Fibroblast of lung (primary cell): ENCODE measurements around the gene ATXN2. TPM values are rescaled to one million over a fixed set of nuclear protein-coding genes. Genes with fewer than 3 reads are reported as not detected.
"Not testable (repeated sequence)": the region's sequence is repeated elsewhere in the genome, so short reads cannot be mapped to it uniquely, and the experiment has no call there.

Experiments
- DNase-seq, 2 donors: peaks; one replicate each; pipeline versions ENCODE4 v3.0.0 to v3.0.0-alpha.2; 2010; ENCODE audit warnings: low read depth in 2 of 2
- H2AFZ ChIP-seq: 2 replicates; pipeline ENCODE4 v1.5.1; 2012; ENCODE audit warnings: low read length, control low read depth, inconsistent platforms
- H3K27ac ChIP-seq: 2 replicates; pipeline ENCODE4 v1.5.1; 2011; ENCODE audit warnings: low read length, control low read depth; ENCODE audit not compliant: insufficient read depth
- H3K27me3 ChIP-seq: 2 replicates; pipeline ENCODE4 v1.5.1; 2011; ENCODE audit warnings: mild to moderate bottlenecking, low read length; ENCODE audit not compliant: control insufficient read depth, insufficient read depth
- H3K36me3 ChIP-seq: 2 replicates; pipeline ENCODE4 v1.5.1; 2011; ENCODE audit warnings: low read length; ENCODE audit not compliant: control insufficient read depth, insufficient read depth
- H3K4me1 ChIP-seq: 2 replicates; pipeline ENCODE4 v1.5.1; 2011; ENCODE audit warnings: low read length; ENCODE audit not compliant: control insufficient read depth, insufficient read depth; ENCODE audit errors: extremely low read depth
- H3K4me2 ChIP-seq: 2 replicates; pipeline ENCODE4 v1.5.1; 2011; ENCODE audit warnings: low read length, control low read depth; ENCODE audit not compliant: insufficient read depth; ENCODE audit errors: extremely low read depth
- H3K4me3 ChIP-seq, 4 experiments: fragments of 200-600 bp in 1 of 4; sonication (generic) in 1 of 4; replicated peaks in 1 of 4; 2 replicates each; pipeline ENCODE4 v1.5.1; 2011 to 2016; ENCODE audit warnings: low read length in 4 of 4, low read depth in 3 of 4, mild to moderate bottlenecking in 3 of 4, control low read depth in 2 of 4, inconsistent platforms in 1 of 4, mixed read lengths in 1 of 4; ENCODE audit not compliant: insufficient read depth in 1 of 4; ENCODE audit errors: control extremely low read depth in 1 of 4
- H3K79me2 ChIP-seq: 2 replicates; pipeline ENCODE4 v1.5.1; 2012; ENCODE audit warnings: mild to moderate bottlenecking, low read length, inconsistent platforms; ENCODE audit not compliant: control insufficient read depth, insufficient read depth
- H3K9ac ChIP-seq: 2 replicates; pipeline ENCODE4 v1.5.1; 2011; ENCODE audit warnings: mild to moderate bottlenecking, low read length, control low read depth; ENCODE audit not compliant: insufficient read depth
- H3K9me3 ChIP-seq: 2 replicates; pipeline ENCODE4 v1.5.1; 2012; ENCODE audit warnings: low read depth, low read length; ENCODE audit not compliant: control insufficient read depth, insufficient read depth
- H4K20me1 ChIP-seq: 2 replicates; pipeline ENCODE4 v1.5.1; 2011; ENCODE audit warnings: low read length; ENCODE audit not compliant: control insufficient read depth, insufficient read depth; ENCODE audit errors: extremely low read depth
- EZH2 ChIP-seq: IDR thresholded peaks from 2 replicates; pipeline ENCODE4 v1.5.1; 2012; ENCODE audit warnings: low read length, control low read depth, mild to moderate bottlenecking; ENCODE audit errors: missing control alignments
- polyA plus RNA-seq, 2 donors: library from polyadenylated mRNA; depleted of rRNA in 1 of 2; stranded (reverse) in 1 of 2; unstranded in 1 of 2; fragments of >200 nt; gene quantifications; 2 replicates each; pipeline ENCODE4 v1.2.1, GENCODE V29; 2011 to 2012; ENCODE audit warnings: missing spikeins in 1 of 2
- total RNA-seq: library from RNA; depleted of rRNA; stranded (reverse); fragments of >200 nt; gene quantifications from 2 replicates; pipeline ENCODE4 v1.2.1, GENCODE V29; 2014
- TF ChIP-seq, protein P1 (sequence below), 2 donors: IDR thresholded peaks in 1 of 2; conservative IDR thresholded peaks in 1 of 2; 1 replicate in 1 of 2; 2 replicates in 1 of 2; pipeline ENCODE4 v1.5.1; 2011 to 2012; ENCODE audit warnings: low read length in 2 of 2, control low read depth in 1 of 2, inconsistent platforms in 1 of 2, low read depth in 1 of 2, mild to moderate bottlenecking in 1 of 2

Gene ATXN2
- total and polyA plus RNA-seq, 2 donors (not counting 1 experiment from before 2014, with no cell fraction given) = 25.9 to 31.2 TPM

DNA sequence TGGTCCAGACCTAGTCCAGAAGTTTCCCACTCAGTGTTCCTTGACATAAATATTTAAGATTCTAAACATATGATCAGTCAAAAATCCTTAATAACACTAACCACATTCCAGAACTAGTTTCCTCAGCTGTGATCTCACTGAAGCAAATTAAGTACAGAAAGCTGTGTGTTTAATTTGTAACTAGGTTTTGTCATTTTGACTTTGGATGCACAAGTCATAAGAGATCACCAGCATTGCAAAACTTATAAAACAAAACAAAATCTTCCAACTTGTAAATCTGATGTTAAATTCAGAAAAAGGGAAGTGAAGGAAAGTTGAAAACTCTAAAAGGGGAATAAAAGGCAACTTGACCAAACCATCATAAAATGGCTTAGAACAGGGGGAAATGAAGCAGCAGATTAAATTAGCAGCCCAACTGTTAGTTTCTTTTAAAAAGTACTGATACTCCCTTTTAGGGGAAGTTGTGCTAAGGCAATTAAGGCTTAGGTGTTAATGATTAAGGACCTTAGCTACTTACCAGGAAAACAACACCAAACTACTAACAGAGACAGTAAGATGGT, 136.8 kb downstream of the ATXN2 start:
- peaks cover 19% of the 10 kb centered on the region for H3K4me1 ChIP-seq
- H3K36me3 ChIP-seq = peaks cover 4% of the 10 kb centered on the region
- no peak overlapping the region for H2AFZ ChIP-seq
- no peaks in the 10 kb centered on the region for H3K9me3 ChIP-seq
- TF ChIP-seq, protein P1, sequence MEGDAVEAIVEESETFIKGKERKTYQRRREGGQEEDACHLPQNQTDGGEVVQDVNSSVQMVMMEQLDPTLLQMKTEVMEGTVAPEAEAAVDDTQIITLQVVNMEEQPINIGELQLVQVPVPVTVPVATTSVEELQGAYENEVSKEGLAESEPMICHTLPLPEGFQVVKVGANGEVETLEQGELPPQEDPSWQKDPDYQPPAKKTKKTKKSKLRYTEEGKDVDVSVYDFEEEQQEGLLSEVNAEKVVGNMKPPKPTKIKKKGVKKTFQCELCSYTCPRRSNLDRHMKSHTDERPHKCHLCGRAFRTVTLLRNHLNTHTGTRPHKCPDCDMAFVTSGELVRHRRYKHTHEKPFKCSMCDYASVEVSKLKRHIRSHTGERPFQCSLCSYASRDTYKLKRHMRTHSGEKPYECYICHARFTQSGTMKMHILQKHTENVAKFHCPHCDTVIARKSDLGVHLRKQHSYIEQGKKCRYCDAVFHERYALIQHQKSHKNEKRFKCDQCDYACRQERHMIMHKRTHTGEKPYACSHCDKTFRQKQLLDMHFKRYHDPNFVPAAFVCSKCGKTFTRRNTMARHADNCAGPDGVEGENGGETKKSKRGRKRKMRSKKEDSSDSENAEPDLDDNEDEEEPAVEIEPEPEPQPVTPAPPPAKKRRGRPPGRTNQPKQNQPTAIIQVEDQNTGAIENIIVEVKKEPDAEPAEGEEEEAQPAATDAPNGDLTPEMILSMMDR (conservative IDR thresholded peaks at IDR 0.05 in 1 of 2, IDR thresholded peaks at IDR 0.05 in 1 of 2; ENCODE audit: low read depth in 1 of 2, low read length in 2 of 2) = no peak
- no peaks in the 10 kb centered on the region for H4K20me1 ChIP-seq
- no peaks in the 10 kb centered on the region for H3K27me3 ChIP-seq
- peak overlapping the region; percentile 79 for H3K27ac ChIP-seq
- peak overlapping the region; percentile 3 for H3K9ac ChIP-seq
- H3K4me2 ChIP-seq = no peak overlapping the region
- H3K79me2 ChIP-seq = peaks cover 7% of the 10 kb centered on the region
- no peak overlapping the region for H3K4me3 ChIP-seq
- DNase-seq = peak; percentile 71

DNA sequence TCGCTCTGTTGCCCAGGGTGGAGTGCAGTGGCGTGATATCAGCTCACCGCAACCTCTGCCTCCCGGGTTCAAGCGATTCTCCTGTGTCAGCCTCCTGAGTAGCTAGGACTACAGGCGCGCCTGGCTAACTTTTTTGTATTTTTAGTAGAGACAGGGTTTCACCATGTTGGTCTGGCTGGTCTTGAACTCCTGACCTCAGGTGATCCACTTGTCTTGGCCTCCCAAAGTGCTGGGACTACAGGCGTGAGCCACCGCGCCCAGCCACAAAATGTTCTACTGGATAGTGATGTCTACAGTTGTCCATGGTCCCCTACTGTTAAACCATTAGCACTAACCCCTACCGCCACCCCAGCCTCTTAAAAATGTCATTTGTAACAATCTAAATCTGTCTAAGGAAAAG, 139.0 kb downstream of the ATXN2 start:
- H2AFZ ChIP-seq, H3K4me3 ChIP-seq, DNase-seq, H4K20me1 ChIP-seq, H3K4me2 ChIP-seq, H3K79me2 ChIP-seq, H3K9ac ChIP-seq, H3K27ac ChIP-seq, H3K27me3 ChIP-seq, H3K9me3 ChIP-seq: not testable (repeated sequence)
- Histone ChIP-seq H3K4me1 (peaks cover 14% of the 10 kb centered on the region), H3K36me3 (peaks cover 17% of the 10 kb centered on the region)

DNA sequence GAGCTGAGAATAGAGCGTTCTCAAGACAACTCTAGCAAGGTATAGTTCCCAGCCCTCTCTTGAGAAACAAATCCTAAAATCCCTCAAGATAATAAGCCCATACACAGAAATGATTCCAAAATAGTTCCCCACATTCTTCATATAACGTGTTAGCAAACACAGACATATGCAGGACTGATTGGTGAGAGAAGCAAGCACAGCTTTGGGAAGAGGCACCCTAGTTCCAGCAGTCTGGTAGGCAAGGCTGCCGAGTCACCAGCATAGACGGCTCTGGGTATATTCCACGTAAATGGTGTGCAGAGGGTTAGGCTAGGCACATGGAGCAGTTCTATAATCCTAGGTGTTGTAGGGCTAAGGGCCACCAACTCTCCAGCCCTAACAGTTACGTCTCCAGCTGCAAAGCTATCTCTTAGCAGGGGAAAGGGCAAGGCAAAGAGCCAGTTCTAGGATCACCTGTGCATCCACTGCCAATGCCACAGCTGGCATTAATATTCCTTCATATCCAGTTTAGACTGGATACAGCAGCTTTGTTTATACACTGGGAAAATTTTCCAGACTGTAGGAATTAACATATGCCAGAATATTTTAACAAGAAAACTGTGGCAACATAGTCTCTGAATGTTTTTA, 140.5 kb downstream of the ATXN2 start:
- Histone ChIP-seq H3K36me3 (peaks cover 19% of the 10 kb centered on the region), H3K9me3 (no peaks in the 10 kb centered on the region), H3K79me2 (peaks cover 6% of the 10 kb centered on the region), H3K9ac (no peak overlapping the region), H3K27me3 (no peaks in the 10 kb centered on the region), H4K20me1 (no peaks in the 10 kb centered on the region), H3K4me3 (no peak overlapping the region), H3K27ac (no peak overlapping the region), H3K4me2 (no peak overlapping the region), H3K4me1 (peaks cover 12% of the 10 kb centered on the region), H2AFZ (no peak overlapping the region)
- DNase-seq = no peak
- TF ChIP-seq, protein P1 (conservative IDR thresholded peaks at IDR 0.05 in 1 of 2, IDR thresholded peaks at IDR 0.05 in 1 of 2; ENCODE audit: low read depth in 1 of 2, low read length in 2 of 2) = no peak
- TF ChIP-seq EZH2 = no peak
